ENCODE measurements around the gene NET1.

The NET1 gene

DNA sequence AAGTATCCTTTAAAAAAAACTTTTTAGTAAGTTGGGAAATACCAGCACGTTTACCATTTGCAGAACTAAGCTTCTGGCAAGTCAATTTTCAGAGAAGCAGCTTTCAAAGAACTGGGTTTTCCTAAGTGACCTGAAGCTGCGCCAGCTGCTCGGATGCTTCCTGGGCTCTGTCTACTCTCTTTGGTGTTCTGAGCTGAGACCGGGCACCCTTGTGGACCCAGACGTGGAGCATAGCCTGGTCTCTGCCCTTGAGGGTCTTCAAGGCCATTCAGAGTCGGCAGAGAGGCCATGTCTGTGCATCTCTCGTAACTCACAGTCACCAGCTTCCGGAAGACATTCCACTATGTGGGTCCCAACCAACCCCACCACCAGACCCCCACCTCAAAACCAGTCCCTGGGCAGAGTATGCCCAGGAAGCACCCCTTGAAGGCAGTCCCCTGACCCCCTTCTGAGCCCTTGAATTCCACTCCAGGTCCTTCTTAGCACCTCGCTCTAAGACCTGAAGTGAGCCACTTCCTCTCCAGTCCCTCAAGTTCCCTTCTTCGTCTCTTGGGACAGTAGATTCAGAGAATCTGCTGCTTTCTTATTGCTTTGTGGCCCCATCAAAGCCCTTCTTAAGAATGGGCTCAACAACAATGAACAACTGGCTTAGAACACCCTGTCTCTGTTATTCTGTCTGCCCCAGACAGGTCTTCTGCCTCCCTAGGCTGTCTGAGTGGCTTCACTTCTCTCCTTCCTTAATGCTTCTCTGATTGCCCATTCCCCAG, 78.5 kb downstream of the NET1 start:
- Histone ChIP-seq H3K9me3 (ENCODE audit: control insufficient read depth, low read length) (no peaks in the 10 kb centered on the region), H3K27ac (no peak overlapping the region)

DNA sequence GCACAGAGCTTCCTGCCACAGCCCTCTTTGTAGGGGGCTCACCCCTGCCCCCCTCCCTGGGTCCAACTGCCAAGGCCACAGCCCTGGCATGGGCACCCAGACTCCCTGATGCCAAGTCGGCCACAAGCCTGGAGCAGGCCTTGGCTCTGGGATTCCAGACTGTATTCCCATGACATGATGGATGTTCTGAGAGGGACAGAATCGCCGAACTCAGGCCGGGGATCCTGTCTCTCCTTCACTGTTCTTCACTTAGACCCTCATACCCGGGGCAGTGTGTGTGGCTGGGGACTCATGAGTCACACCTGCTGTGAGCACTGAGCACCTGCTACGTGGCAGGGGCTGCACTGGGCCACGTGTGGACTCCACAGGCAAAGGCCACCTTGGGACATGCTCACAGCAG, 79.1 kb downstream of the NET1 start:
- Histone ChIP-seq H3K4me2 (ENCODE audit: low read length) (no peak overlapping the region), H3K27ac (no peak overlapping the region), H3K4me3 (ENCODE audit: low read depth, low read length) (no peak overlapping the region), H3K36me3 (ENCODE audit: control insufficient read depth, insufficient read depth, low read length) (no peaks in the 10 kb centered on the region), H3K27me3 (ENCODE audit: control insufficient read depth, insufficient read depth, low read length) (no peaks in the 10 kb centered on the region), H3K4me1 (no peaks in the 10 kb centered on the region), H2AFZ (no peak overlapping the region), H3K9me3 (ENCODE audit: control insufficient read depth, low read length) (no peaks in the 10 kb centered on the region), H3K9ac (no peak overlapping the region), H3K79me2 (no peaks in the 10 kb centered on the region)
- TF ChIP-seq, protein P1, sequence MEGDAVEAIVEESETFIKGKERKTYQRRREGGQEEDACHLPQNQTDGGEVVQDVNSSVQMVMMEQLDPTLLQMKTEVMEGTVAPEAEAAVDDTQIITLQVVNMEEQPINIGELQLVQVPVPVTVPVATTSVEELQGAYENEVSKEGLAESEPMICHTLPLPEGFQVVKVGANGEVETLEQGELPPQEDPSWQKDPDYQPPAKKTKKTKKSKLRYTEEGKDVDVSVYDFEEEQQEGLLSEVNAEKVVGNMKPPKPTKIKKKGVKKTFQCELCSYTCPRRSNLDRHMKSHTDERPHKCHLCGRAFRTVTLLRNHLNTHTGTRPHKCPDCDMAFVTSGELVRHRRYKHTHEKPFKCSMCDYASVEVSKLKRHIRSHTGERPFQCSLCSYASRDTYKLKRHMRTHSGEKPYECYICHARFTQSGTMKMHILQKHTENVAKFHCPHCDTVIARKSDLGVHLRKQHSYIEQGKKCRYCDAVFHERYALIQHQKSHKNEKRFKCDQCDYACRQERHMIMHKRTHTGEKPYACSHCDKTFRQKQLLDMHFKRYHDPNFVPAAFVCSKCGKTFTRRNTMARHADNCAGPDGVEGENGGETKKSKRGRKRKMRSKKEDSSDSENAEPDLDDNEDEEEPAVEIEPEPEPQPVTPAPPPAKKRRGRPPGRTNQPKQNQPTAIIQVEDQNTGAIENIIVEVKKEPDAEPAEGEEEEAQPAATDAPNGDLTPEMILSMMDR (IDR thresholded peaks at IDR 0.05): no peak

More for the DNA sequence above, 78.5 kb downstream of the NET1 start:
- no peak overlapping the region for H2AFZ ChIP-seq
- H3K4me1 ChIP-seq: no peaks in the 10 kb centered on the region
- H3K4me3 ChIP-seq (ENCODE audit: low read depth, low read length): no peak overlapping the region
- TF ChIP-seq, protein P1 (IDR thresholded peaks at IDR 0.05): no peak
- no peak overlapping the region for H3K4me2 ChIP-seq (ENCODE audit: low read length)
- H3K9ac ChIP-seq: no peak overlapping the region
- no peaks in the 10 kb centered on the region for H3K79me2 ChIP-seq
- no peaks in the 10 kb centered on the region for H3K36me3 ChIP-seq (ENCODE audit: control insufficient read depth, insufficient read depth, low read length)
- H3K27me3 ChIP-seq (ENCODE audit: control insufficient read depth, insufficient read depth, low read length): no peaks in the 10 kb centered on the region

DNA sequence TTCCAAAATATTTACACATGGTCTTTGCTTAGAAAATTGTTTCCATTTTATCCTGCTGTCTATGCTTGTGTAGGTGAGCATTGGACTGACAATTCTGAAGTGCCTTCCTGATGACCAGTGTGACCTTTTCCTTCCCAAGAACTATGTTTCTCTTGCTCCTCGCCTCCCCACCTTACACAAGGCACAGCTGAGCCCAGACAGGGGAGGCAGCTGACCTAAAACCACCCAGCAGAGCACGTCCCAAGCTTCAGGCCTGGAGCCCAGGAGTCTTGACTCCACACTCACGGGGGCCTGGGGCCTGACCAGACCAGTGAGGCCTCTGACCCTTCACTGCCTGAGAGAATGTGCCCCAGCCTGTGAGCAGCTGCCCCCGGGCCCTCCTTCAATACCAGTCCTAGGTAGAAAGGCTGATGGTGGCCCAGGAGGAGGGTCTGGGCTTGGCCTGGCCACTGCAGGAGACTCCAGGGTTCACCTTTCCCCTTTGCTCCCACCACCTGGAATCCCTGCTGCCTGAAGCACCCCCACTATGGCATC, 80.0 kb downstream of the NET1 start:
- no peak overlapping the region for H3K4me2 ChIP-seq (ENCODE audit: low read length)
- no peaks in the 10 kb centered on the region for H3K9me3 ChIP-seq (ENCODE audit: control insufficient read depth, low read length)
- no peak overlapping the region for H3K27ac ChIP-seq
- no peaks in the 10 kb centered on the region for H3K4me1 ChIP-seq
- TF ChIP-seq, protein P1 (IDR thresholded peaks at IDR 0.05): no peak
- no peak overlapping the region for H3K4me3 ChIP-seq (ENCODE audit: low read depth, low read length)
- no peak overlapping the region for H3K9ac ChIP-seq
- no peak overlapping the region for H2AFZ ChIP-seq
- H3K79me2 ChIP-seq: no peaks in the 10 kb centered on the region
- no peaks in the 10 kb centered on the region for H3K27me3 ChIP-seq (ENCODE audit: control insufficient read depth, insufficient read depth, low read length)
- H3K36me3 ChIP-seq (ENCODE audit: control insufficient read depth, insufficient read depth, low read length): no peaks in the 10 kb centered on the region

DNA sequence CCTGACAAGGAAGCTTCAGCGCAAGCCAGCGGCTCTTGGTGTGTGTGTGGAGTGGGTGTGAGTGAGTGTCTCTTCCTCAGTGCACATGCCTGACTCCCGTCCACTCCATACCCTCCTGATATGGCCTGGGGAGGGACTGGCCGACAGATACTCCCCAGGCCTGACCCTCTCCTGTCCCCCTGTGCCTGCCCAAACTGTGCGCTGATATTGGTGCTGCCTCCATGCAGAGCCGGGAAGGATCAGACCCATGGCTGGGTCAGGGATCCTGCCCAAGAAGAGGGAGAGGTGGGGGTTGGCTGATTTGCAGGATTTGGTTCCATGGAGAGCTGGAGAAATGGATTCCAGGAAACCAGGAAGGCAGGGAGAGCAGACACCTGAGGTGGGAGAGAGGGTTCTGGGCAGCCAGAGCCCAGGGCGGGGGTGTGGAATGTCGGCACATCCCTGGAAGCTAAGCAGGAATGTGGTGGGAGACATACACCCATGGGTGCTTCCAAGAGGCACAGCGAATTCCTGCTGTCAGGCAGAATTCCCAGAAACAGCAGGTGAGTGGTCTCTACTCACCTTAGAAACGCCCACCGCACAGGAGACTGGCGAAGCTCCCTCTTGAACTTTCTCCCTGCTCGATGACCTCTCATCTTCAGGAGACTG, 80.7 kb downstream of the NET1 start:
- Histone ChIP-seq H3K9ac (no peak overlapping the region), H3K27ac (no peak overlapping the region), H3K4me1 (no peaks in the 10 kb centered on the region), H2AFZ (no peak overlapping the region), H3K4me3 (ENCODE audit: low read depth, low read length) (no peak overlapping the region), H3K36me3 (ENCODE audit: control insufficient read depth, insufficient read depth, low read length) (no peaks in the 10 kb centered on the region), H3K79me2 (no peaks in the 10 kb centered on the region), H3K27me3 (ENCODE audit: control insufficient read depth, insufficient read depth, low read length) (no peaks in the 10 kb centered on the region), H3K9me3 (ENCODE audit: control insufficient read depth, low read length) (no peaks in the 10 kb centered on the region), H3K4me2 (ENCODE audit: low read length) (no peak overlapping the region)
- TF ChIP-seq, protein P1 (IDR thresholded peaks at IDR 0.05): no peak

All from parathyroid adenoma (tissue), 2 donors.